OCI-LY1 (cell line): ENCODE data around the gene TRIM9.

Source experiments
- H2AFZ ChIP-seq: fragments of 200-600 bp; sonication (generic), shearing (Covaris generic); 2 replicates; pipeline ENCODE4 v1.6.0; 2014; ENCODE audit warnings: antibody characterized with exemption, mild to moderate bottlenecking, low read length
- H3F3A ChIP-seq: fragments of 200-600 bp; sonication (generic), shearing (Covaris generic); 2 replicates; pipeline ENCODE4 v1.6.0; 2014; ENCODE audit warnings: mild to moderate bottlenecking, antibody characterized with exemption, low read length, moderate library complexity; ENCODE audit not compliant: insufficient read depth
- H3K27ac ChIP-seq: fragments of 200-600 bp; sonication (generic); 2 replicates; pipeline ENCODE4 v1.5.1; 2014; ENCODE audit warnings: low read length, mixed run types, mild to moderate bottlenecking, low read depth; ENCODE audit not compliant: poor library complexity, severe bottlenecking
- H3K27me3 ChIP-seq: fragments of 200-600 bp; sonication (generic); 2 replicates; pipeline ENCODE4 v1.6.0; 2014; ENCODE audit warnings: antibody characterized with exemption, mild to moderate bottlenecking, low read length, moderate library complexity; ENCODE audit not compliant: insufficient read depth
- H3K36me3 ChIP-seq: fragments of 200-600 bp; sonication (generic); 2 replicates; pipeline ENCODE4 v1.6.1; 2014; ENCODE audit warnings: mild to moderate bottlenecking, antibody characterized with exemption, low read length, moderate library complexity, mixed read lengths; ENCODE audit not compliant: insufficient read depth
- H3K4me1 ChIP-seq: fragments of 200-600 bp; sonication (generic); 2 replicates; pipeline ENCODE4 v1.5.1; 2014; ENCODE audit warnings: mild to moderate bottlenecking, low read length, moderate library complexity; ENCODE audit not compliant: insufficient read depth, severe bottlenecking
- H3K4me2 ChIP-seq: fragments of 200-600 bp; sonication (generic), shearing (Covaris generic); 2 replicates; pipeline ENCODE4 v1.6.1; 2014; ENCODE audit warnings: low read length
- H3K4me3 ChIP-seq: fragments of 200-600 bp; sonication (generic); 2 replicates; pipeline ENCODE4 v1.5.1; 2014; ENCODE audit warnings: low read length, low read depth, mild to moderate bottlenecking, mixed read lengths; ENCODE audit not compliant: poor library complexity, severe bottlenecking
- H3K79me2 ChIP-seq: fragments of 200-600 bp; shearing (Covaris generic); 2 replicates; pipeline ENCODE4 v1.6.1; 2016; ENCODE audit warnings: mixed run types, low read length, mixed read lengths; ENCODE audit not compliant: insufficient read depth
- H3K9ac ChIP-seq: fragments of 200-600 bp; sonication (generic), shearing (Covaris generic); 2 replicates; pipeline ENCODE4 v1.6.1; 2014; ENCODE audit warnings: mild to moderate bottlenecking, low read length, mixed read lengths
- H3K9me2 ChIP-seq: fragments of 200-600 bp; sonication (generic), shearing (Covaris generic); 2 replicates; pipeline ENCODE4 v1.6.1; 2014; ENCODE audit warnings: low read depth, mild to moderate bottlenecking, low read length, mixed read lengths
- H3K9me3 ChIP-seq: fragments of 200-600 bp; shearing (Covaris generic); 2 replicates; pipeline ENCODE4 v1.6.1; 2014; ENCODE audit warnings: low read length, mixed read lengths
- H4K20me1 ChIP-seq: fragments of 200-600 bp; sonication (generic), shearing (Covaris generic); 2 replicates; pipeline ENCODE4 v1.6.0; 2016; ENCODE audit warnings: mild to moderate bottlenecking, low read length; ENCODE audit not compliant: insufficient read depth
- CTCF ChIP-seq: fragments of 200-600 bp; sonication (generic), shearing (Covaris generic); IDR thresholded peaks from 2 replicates; pipeline ENCODE4 v1.5.1; 2017; ENCODE audit warnings: mild to moderate bottlenecking, antibody characterized with exemption, low read length, moderate library complexity, mixed read lengths
- EZH2 ChIP-seq: fragments of 200-600 bp; sonication (generic), shearing (Covaris generic); IDR thresholded peaks from 2 replicates; pipeline ENCODE4 v1.8.0; 2017; ENCODE audit warnings: borderline replicate concordance, mixed run types, mild to moderate bottlenecking, antibody characterized with exemption, low read length, moderate library complexity, mixed read lengths

Gene TRIM9

GRCh38 chr14:51094901-51095853 lies at the start of gene TRIM9:
TRIM9 (minus strand) TSS chr14:51095105; CDS start chr14:51094939, 166 bp downstream.
- Histone ChIP-seq H4K20me1 (no peaks in the 10 kb centered on the region), H3K9me2 (no peaks in the 10 kb centered on the region), H3K4me2 (peak within 1 kb of the TSS; percentile 75), H3K4me3 (peak within 1 kb of the TSS; percentile 68), H3K9me3 (no peaks in the 10 kb centered on the region), H2AFZ (no peak within 1 kb of the TSS; the same call in 1 of the 2 replicates), H3K4me1 (peaks cover 24% of the 10 kb centered on the region), H3F3A (no peaks in the 10 kb centered on the region), H3K27me3 (no peaks in the 10 kb centered on the region), H3K27ac (no peak within 1 kb of the TSS), H3K79me2 (no peaks in the 10 kb centered on the region), H3K36me3 (no peaks in the 10 kb centered on the region), H3K9ac (peak within 1 kb of the TSS; percentile 64)
- TF ChIP-seq EZH2: no peak
- TF ChIP-seq CTCF: no peak

GRCh38 chr14:51140856-51141255 lies 46.0 kb upstream of the TRIM9 start:
- Histone ChIP-seq H3K27me3 (no peaks in the 10 kb centered on the region), H2AFZ (no peak overlapping the region), H4K20me1 (no peaks in the 10 kb centered on the region), H3K27ac (no peak overlapping the region), H3K9me3 (no peaks in the 10 kb centered on the region), H3K36me3 (no peaks in the 10 kb centered on the region), H3K4me2 (no peak overlapping the region), H3K4me3 (no peak overlapping the region), H3K9ac (no peak overlapping the region), H3K79me2 (no peaks in the 10 kb centered on the region), H3K4me1 (no peaks in the 10 kb centered on the region), H3K9me2 (no peaks in the 10 kb centered on the region), H3F3A (no peaks in the 10 kb centered on the region)
- TF ChIP-seq CTCF (no peak), EZH2 (no peak)

GRCh38 chr14:51140338-51140737 lies 45.4 kb upstream of the TRIM9 start:
- Histone ChIP-seq H3K36me3 (no peaks in the 10 kb centered on the region), H2AFZ (no peak overlapping the region), H4K20me1 (no peaks in the 10 kb centered on the region), H3K27ac (no peak overlapping the region), H3K4me2 (no peak overlapping the region), H3K9ac (no peak overlapping the region), H3K9me3 (no peaks in the 10 kb centered on the region), H3K79me2 (no peaks in the 10 kb centered on the region), H3K4me1 (no peaks in the 10 kb centered on the region), H3K27me3 (no peaks in the 10 kb centered on the region), H3K9me2 (no peaks in the 10 kb centered on the region), H3F3A (no peaks in the 10 kb centered on the region), H3K4me3 (no peak overlapping the region)
- TF ChIP-seq EZH2: no peak
- no peak for TF ChIP-seq CTCF
